ENCODE measurements around the gene RNFT1.
"Not testable (repeated sequence)": the region's sequence is repeated elsewhere in the genome, so short reads cannot be mapped to it uniquely, and the experiment has no call there.

Gene RNFT1

DNA sequence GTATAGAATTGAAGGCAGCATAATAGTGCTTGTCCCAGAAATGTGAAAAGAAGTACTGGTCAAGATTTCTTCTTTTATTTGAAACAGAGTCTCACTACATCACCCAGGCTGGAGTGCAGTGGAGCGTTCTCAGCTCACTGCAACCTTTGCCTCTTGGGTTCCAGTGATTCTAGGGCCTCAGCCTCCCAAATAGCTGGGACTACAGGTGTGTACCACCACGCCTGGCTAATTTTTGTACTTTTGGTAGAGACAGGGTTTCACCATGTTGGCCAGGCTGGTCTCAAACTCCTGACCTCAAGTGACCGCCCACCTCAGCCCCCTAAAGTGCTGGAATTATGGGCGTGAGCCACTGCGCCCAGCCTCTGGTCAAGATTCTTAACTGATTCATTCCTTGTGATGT is 43.9 kb downstream of the RNFT1 start:
- not testable (repeated sequence) for DNase-seq

DNA sequence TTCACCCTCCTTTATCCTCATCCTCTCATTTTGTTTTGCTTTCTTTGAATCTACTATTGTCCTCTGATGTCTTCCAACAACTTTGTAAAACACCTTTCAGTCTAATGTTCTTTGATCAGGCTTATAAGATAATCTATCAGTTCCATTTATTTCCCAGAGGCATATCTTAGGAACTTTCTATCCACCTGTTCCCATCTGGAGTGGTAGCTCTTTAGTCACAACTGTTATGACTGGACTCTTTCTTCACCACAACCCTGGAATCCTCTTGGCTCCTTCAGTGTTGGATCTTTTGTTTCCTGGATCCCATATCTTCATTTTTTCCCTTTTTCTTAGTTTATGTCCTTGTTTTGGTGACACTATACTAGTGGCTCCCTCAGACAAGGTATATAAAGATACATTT is 48.1 kb downstream of the RNFT1 start:
- no peak for DNase-seq

DNA sequence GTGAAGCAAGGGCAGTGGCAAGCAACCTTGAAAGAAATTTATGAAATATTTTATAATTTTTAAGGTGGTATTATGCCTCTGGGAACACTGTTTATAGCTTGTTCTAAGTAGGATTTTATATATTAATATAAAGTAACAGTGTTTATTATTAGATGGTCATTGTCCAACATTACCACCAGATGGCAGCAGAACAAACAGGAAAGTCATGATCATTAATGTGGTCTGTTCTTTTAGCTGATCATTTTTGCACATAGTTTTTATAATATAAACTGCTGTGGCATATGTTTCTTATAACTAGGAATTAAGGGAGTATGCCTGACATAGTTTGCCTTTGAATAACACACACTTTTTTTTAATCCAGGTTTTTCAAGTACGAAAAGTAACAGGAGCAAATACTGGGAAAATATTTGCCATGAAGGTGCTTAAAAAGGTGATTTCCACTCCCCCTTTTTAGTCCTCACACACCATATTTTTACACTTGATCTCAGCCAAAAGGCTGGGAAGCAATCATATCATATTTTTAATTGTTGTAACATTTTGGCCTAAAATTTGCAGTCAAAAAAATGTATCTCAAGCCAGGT is 50.2 kb downstream of the RNFT1 start:
- DNase-seq, result no peak

DNA sequence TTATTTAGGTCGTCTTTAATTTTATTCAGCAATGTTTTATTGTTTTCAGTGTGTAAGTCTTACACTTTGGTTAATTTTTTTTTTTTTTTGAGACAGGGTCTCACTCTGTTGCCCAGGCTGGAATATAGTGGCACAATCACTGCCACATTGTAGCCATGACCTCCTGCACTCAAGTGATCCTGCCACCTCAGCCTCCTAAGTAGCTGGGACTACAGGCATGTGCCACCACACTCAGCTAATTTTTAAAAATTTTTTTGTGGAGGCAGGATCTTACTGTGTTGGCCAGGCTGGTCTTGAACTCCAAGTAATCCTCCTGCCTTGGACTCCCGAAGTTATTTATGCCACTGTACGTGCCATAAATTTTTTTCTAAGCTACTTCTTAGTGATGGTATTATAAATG is 57.1 kb downstream of the RNFT1 start:
- DNase-seq, result no peak

DNA sequence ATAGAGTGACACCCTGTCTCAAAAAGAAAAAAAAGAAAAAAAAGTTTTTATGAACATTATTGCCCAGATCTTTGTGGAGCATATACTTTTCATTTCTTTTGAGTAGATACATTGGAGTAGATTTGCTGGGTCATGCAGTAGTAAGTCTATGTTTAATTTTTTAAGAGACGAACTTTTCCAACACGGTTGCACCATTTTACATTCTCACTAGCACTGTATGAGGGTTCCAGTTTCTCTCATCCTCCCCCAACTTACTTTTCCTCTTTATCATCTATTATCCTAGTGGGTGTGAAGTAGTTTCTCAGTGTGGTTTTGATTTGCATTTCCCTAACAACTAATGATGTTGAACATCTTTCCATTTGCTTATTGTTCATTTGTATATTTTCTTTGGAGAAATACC is 61.1 kb downstream of the RNFT1 start:
- no peak for DNase-seq

Data from NCI-H187 (cell line).